Nephron (organoid): ENCODE measurements around the gene CTDNEP1.

Source experiments
- H3K27ac Mint-ChIP-seq, 3 experiments: 2 replicates each; pipeline ENCODE4 v1.8.0; 2020; ENCODE audit warnings: mixed read lengths in 3 of 3, mild to moderate bottlenecking in 2 of 3, moderate library complexity in 1 of 3
- H3K27me3 Mint-ChIP-seq: 2 replicates; pipeline ENCODE4 v1.8.0; 2021; ENCODE audit warnings: low read depth, mild to moderate bottlenecking, moderate library complexity, mixed read lengths
- H3K36me3 Mint-ChIP-seq: 2 replicates; pipeline ENCODE4 v1.8.0; 2020; ENCODE audit warnings: low read depth, mixed read lengths
- H3K4me1 Mint-ChIP-seq: 2 replicates; pipeline ENCODE4 v1.8.0; 2020; ENCODE audit warnings: mixed read lengths
- H3K4me3 Mint-ChIP-seq, 3 experiments: 2 replicates each; pipeline ENCODE4 v1.8.0; 2020; ENCODE audit warnings: mild to moderate bottlenecking in 3 of 3, mixed read lengths in 3 of 3, moderate library complexity in 2 of 3
- H3K9me3 Mint-ChIP-seq: 2 replicates; pipeline ENCODE4 v1.8.0; 2020; ENCODE audit warnings: mixed read lengths
- TF ChIP-seq, protein P1 (sequence below), 3 experiments: fragments of 200-600 bp; sonication (generic); IDR thresholded peaks; one replicate each; pipeline ENCODE4 v1.5.0; 2021; ENCODE audit warnings: antibody characterized with exemption in 3 of 3; ENCODE audit not compliant: unreplicated experiment in 3 of 3

The CTDNEP1 gene

DNA sequence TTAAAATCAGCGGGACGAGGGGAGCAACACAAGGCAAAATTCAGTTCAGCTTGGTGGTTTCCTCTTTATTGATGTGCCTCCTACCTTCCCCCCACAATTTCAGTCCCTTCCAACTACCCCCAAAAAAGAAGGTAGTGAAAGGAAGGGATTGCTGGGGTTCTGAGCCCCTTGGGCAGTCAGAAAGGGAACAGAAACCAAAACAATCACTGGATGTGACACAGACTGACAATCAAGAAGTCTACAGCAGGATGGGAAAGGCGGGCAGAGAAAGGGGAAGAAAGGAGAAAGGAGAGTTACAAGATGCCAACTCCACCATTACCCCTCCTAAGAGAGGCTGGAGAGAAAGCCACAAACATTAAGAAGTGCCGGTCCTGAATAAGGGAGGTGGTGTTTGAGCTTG is 11.2 kb downstream of the CTDNEP1 start:
- peak overlapping the region; percentile 96 to 100 (median 96) for H3K4me3 Mint-ChIP-seq
- H3K36me3 Mint-ChIP-seq = peaks cover 57% of the 10 kb centered on the region
- TF ChIP-seq, protein P1, sequence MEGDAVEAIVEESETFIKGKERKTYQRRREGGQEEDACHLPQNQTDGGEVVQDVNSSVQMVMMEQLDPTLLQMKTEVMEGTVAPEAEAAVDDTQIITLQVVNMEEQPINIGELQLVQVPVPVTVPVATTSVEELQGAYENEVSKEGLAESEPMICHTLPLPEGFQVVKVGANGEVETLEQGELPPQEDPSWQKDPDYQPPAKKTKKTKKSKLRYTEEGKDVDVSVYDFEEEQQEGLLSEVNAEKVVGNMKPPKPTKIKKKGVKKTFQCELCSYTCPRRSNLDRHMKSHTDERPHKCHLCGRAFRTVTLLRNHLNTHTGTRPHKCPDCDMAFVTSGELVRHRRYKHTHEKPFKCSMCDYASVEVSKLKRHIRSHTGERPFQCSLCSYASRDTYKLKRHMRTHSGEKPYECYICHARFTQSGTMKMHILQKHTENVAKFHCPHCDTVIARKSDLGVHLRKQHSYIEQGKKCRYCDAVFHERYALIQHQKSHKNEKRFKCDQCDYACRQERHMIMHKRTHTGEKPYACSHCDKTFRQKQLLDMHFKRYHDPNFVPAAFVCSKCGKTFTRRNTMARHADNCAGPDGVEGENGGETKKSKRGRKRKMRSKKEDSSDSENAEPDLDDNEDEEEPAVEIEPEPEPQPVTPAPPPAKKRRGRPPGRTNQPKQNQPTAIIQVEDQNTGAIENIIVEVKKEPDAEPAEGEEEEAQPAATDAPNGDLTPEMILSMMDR (IDR thresholded peaks at IDR 0.05; ENCODE audit: unreplicated experiment in 3 of 3) = no peak
- H3K27me3 Mint-ChIP-seq = no peaks in the 10 kb centered on the region
- no peaks in the 10 kb centered on the region for H3K9me3 Mint-ChIP-seq
- H3K4me1 Mint-ChIP-seq = peaks cover 46% of the 10 kb centered on the region
- peak overlapping the region; percentile 99 for H3K27ac Mint-ChIP-seq

DNA sequence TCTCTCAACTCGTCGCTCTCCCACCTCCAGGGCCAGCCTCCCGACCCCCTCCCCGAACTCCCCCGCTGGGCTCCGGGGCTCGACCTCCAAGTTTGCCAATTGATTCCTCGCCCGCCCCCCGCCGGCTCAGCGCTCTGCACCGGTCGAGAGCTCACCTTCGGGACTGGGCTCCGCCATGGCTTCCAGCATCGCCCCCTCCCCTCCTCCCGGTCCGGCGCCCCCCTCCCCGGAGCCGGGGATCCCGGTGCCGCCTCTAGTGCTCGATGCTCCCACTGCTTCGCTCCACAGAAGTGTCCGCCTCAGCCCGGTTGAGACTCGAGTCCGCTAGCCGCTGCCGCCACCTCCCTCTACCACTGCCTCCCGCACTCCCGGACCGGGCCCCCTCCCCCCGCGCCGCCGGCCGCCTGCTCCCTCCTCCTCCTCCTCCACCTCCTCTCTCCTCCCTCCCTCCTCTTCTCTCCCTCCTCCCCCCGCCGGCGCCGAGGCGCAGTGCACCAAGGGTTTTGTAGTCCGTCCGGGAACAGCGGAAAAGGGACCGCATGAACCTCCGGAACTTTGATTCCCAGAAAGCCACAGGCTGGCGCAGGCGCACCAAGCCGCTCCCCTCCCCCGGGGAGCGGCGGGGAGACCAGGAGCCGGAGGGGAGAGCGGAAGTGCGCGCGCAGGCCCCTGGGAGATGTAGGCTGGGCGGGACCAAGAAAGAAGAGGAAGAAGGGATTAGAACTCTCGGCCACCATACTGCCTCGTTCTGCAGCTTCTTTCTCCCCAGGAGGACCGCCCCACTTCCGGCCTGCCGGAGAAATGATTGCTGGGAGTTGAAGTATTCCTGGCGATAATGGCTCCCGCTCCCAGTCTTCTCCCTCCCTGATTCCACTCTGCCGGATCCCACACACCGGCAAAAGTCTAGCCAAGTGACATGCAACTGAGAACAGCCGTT is 12.2 kb downstream of the CTDNEP1 start, which contains the start of gene PHF23:
Gene PHF23, minus strand, starts transcription at position 367 of the 937 bp plus-strand sequence. Its CDS starts 178 bp downstream, at position 189.
- peaks cover 52% of the 10 kb centered on the region for H3K4me1 Mint-ChIP-seq
- H3K27ac Mint-ChIP-seq = peak within 1 kb of the TSS; percentile 99
- H3K9me3 Mint-ChIP-seq = no peaks in the 10 kb centered on the region
- TF ChIP-seq, protein P1 (IDR thresholded peaks at IDR 0.05; ENCODE audit: unreplicated experiment in 3 of 3) = no peak
- peaks cover 63% of the 10 kb centered on the region for H3K36me3 Mint-ChIP-seq
- no peaks in the 10 kb centered on the region for H3K27me3 Mint-ChIP-seq
- peak within 1 kb of the TSS; percentile 96 to 100 (median 96) for H3K4me3 Mint-ChIP-seq

DNA sequence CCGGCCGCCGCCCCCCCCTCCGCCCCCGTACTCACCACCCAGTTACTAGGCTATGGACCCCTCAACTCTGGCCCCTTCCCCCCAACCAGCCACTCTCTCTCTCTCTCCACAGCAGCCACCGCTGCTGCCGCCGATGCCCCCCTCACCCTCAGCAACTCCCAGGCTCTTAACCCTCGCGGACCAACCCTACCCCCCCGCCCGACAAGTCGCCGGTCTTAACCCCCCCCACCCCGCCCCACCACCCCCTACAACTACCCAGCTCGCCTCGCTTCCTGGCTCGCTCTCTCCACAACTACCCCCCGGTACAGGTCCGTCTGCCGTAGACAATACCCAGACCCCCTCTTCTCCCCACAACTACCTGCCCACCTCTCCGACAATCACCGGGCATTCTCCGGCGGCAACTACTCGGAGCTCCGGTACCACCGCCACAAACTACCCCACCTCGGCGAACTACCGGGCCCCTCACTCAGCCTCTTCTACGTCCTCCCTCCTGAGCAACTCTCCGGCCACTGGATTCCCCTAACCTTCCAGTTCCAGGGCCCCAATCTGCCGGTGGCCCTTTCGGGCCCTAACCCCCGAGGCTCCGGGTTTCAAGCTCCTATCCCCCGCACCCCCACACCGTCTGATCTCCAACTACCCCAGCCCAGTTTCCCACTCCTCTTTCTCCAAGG is 13.0 kb downstream of the CTDNEP1 start:
- TF ChIP-seq, protein P1 (IDR thresholded peaks at IDR 0.05; ENCODE audit: unreplicated experiment in 3 of 3) = no peak
- Mint-ChIP-seq H3K36me3 (peaks cover 60% of the 10 kb centered on the region), H3K4me1 (peaks cover 56% of the 10 kb centered on the region), H3K27ac (peak overlapping the region; percentile 99), H3K9me3 (no peaks in the 10 kb centered on the region), H3K4me3 (peak overlapping the region; percentile 96 to 100 (median 96)), H3K27me3 (no peaks in the 10 kb centered on the region)

DNA sequence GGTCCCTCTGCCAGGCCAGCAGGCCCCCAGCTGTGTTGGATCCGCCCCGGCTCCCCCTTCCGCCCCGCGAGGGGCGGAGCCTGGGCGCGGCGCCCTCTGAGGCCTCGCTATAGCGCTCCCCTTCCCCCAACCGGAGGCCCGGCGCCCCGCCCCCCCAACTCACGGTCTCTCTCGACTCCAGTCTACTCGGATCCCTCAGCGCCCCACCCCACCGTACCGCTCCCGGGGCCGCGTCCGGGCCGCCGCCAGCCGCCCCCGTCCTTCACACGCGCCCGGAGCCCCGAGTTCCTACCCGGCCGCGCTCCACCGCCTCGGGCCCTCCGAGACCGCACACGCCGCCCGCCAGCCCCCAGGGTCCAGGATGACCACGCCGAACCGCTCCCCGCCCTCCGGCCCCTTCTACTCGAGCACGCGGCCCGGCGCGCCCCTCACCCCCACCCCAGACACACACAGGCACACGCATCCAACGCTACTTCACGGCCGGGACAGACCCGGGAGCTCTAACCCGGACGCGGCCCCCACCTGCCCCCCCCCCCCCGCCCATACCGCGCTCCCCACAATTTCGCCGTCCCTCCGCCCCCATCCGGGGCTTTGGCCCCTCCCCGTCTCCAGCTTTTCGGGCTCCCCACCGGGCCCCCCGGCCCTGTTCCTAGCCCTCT is 13.6 kb downstream of the CTDNEP1 start:
- H3K36me3 Mint-ChIP-seq = peaks cover 57% of the 10 kb centered on the region
- peak overlapping the region; percentile 99 for H3K27ac Mint-ChIP-seq
- peak overlapping the region; percentile 96 to 100 (median 96) for H3K4me3 Mint-ChIP-seq
- H3K27me3 Mint-ChIP-seq = no peaks in the 10 kb centered on the region
- peaks cover 58% of the 10 kb centered on the region for H3K4me1 Mint-ChIP-seq
- TF ChIP-seq, protein P1 (IDR thresholded peaks at IDR 0.05; ENCODE audit: unreplicated experiment in 3 of 3) = no peak
- H3K9me3 Mint-ChIP-seq = no peaks in the 10 kb centered on the region

DNA sequence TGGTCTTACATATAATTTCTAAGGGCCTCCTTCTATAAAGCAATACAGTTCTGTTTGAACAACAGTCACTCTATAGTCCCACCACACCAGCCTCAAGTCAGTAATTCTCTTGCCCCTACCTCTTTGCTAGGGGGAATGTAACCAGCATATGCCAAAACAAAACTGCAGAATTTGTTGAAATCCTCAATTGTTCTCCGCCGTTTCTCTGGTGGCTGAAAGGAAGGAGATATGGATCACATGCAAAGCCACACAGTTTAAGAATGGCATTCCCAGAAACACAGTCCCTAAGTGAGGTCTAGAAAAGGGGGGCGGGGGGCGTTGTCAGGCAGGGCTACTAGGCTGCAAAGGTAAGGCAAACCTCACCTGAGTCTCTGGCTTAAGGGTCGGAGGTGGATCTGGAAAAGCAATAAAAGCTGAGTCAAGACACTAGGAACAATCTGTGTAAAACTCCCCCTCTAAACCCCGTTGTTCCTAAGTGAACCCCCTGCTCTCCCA is 14.2 kb downstream of the CTDNEP1 start:
- Mint-ChIP-seq H3K4me1 (peaks cover 56% of the 10 kb centered on the region), H3K9me3 (no peaks in the 10 kb centered on the region), H3K27ac (peak overlapping the region; percentile 99), H3K4me3 (peak overlapping the region; percentile 96 to 100 (median 96)), H3K36me3 (peaks cover 53% of the 10 kb centered on the region), H3K27me3 (no peaks in the 10 kb centered on the region)
- TF ChIP-seq, protein P1 (IDR thresholded peaks at IDR 0.05; ENCODE audit: unreplicated experiment in 3 of 3) = no peak
